H9 (cell line): ENCODE data around the gene CCDC190. TPM values are rescaled to one million over a fixed set of nuclear protein-coding genes. Genes with fewer than 3 reads are reported as not detected.
A peak's percentile ranks its signal among the peaks of the same experiment; 100 is the strongest.

Source experiments
- DNase-seq: peaks from one replicate; pipeline ENCODE4 v3.0.0-alpha.2; 2017
- H2AFZ ChIP-seq: one replicate; pipeline ENCODE4 v1.6.1; 2013; ENCODE audit warnings: mild to moderate bottlenecking, low read length, control low read depth, moderate library complexity
- H2AK5ac ChIP-seq: 2 replicates; pipeline ENCODE4 v1.6.1; 2013; ENCODE audit warnings: low read length, control low read depth, mixed read lengths; ENCODE audit not compliant: insufficient read length
- H2BK120ac ChIP-seq: one replicate; pipeline ENCODE4 v1.6.1; 2013; ENCODE audit warnings: low read depth, mild to moderate bottlenecking, low read length, control low read depth, inconsistent platforms; ENCODE audit not compliant: poor library complexity, severe bottlenecking
- H2BK12ac ChIP-seq: 2 replicates; pipeline ENCODE4 v1.6.1; 2013; ENCODE audit warnings: low read length, control low read depth, mixed read lengths, low read depth; ENCODE audit not compliant: insufficient read length
- H2BK15ac ChIP-seq: 2 replicates; pipeline ENCODE4 v1.6.1; 2013; ENCODE audit warnings: low read depth, low read length, control low read depth
- H2BK20ac ChIP-seq: one replicate; pipeline ENCODE4 v1.6.1; 2013; ENCODE audit warnings: low read depth, mild to moderate bottlenecking, low read length, control low read depth, inconsistent platforms; ENCODE audit not compliant: poor library complexity, severe bottlenecking
- H2BK5ac ChIP-seq: 2 replicates; pipeline ENCODE4 v1.6.1; 2013; ENCODE audit warnings: low read length, control low read depth, mixed read lengths; ENCODE audit not compliant: insufficient read length
- H3K14ac ChIP-seq: 2 replicates; pipeline ENCODE4 v1.6.1; 2013; ENCODE audit warnings: low read length, control low read depth; ENCODE audit not compliant: insufficient read depth
- H3K18ac ChIP-seq: 2 replicates; pipeline ENCODE4 v1.6.1; 2013; ENCODE audit warnings: low read depth, mild to moderate bottlenecking, mixed read lengths, low read length, control low read depth; ENCODE audit not compliant: insufficient read length
- H3K23ac ChIP-seq: 2 replicates; pipeline ENCODE4 v1.6.1; 2013; ENCODE audit warnings: low read length, control low read depth, mixed read lengths, low read depth; ENCODE audit not compliant: insufficient read length
- H3K23me2 ChIP-seq: 2 replicates; pipeline ENCODE4 v1.6.1; 2013; ENCODE audit warnings: low read depth, mild to moderate bottlenecking, mixed read lengths, low read length, control low read depth; ENCODE audit not compliant: insufficient read length, poor library complexity, severe bottlenecking
- H3K27ac ChIP-seq: 2 replicates; pipeline ENCODE4 v1.5.1; 2013; ENCODE audit warnings: low read length, control low read depth, mixed read lengths, low read depth; ENCODE audit not compliant: insufficient read length
- H3K27me3 ChIP-seq: 2 replicates; pipeline ENCODE4 v1.6.1; 2013; ENCODE audit warnings: low read length, control low read depth, inconsistent platforms; ENCODE audit not compliant: insufficient read depth
- H3K4ac ChIP-seq: 2 replicates; pipeline ENCODE4 v1.6.1; 2013; ENCODE audit warnings: low read depth, mild to moderate bottlenecking, control low read depth, inconsistent platforms, low read length, moderate library complexity
- H3K4me1 ChIP-seq: 2 replicates; pipeline ENCODE4 v1.6.1; 2013; ENCODE audit warnings: low read length, control low read depth, inconsistent platforms; ENCODE audit not compliant: insufficient read depth
- H3K4me2 ChIP-seq: 2 replicates; pipeline ENCODE4 v1.6.1; 2013; ENCODE audit warnings: low read length, control low read depth, mixed read lengths; ENCODE audit not compliant: insufficient read length, insufficient read depth
- H3K56ac ChIP-seq: 2 replicates; pipeline ENCODE4 v1.6.1; 2013; ENCODE audit warnings: low read depth, mild to moderate bottlenecking, mixed read lengths, low read length, control low read depth; ENCODE audit not compliant: insufficient read length
- H3K79me1 ChIP-seq: 2 replicates; pipeline ENCODE4 v1.6.1; 2013; ENCODE audit warnings: low read depth, mild to moderate bottlenecking, moderate library complexity, low read length, control low read depth, inconsistent platforms; ENCODE audit not compliant: insufficient read depth, poor library complexity, severe bottlenecking
- H3K79me2 ChIP-seq: 2 replicates; pipeline ENCODE4 v1.6.1; 2013; ENCODE audit warnings: low read length, control low read depth, inconsistent platforms; ENCODE audit not compliant: insufficient read depth
- H3K9ac ChIP-seq: 2 replicates; pipeline ENCODE4 v1.6.1; 2013; ENCODE audit warnings: low read length, control low read depth, mixed read lengths; ENCODE audit not compliant: insufficient read length; ENCODE audit errors: extremely low read depth
- H3K9me3 ChIP-seq: one replicate; pipeline ENCODE4 v1.6.1; 2013; ENCODE audit warnings: low read depth, low read length, inconsistent platforms; ENCODE audit not compliant: control insufficient read depth
- H3T11ph ChIP-seq: one replicate; pipeline ENCODE4 v1.6.1; 2013; ENCODE audit warnings: mild to moderate bottlenecking, low read length, control low read depth, inconsistent platforms
- H4K20me1 ChIP-seq: one replicate; pipeline ENCODE4 v1.6.1; 2013; ENCODE audit not compliant: control insufficient read depth, insufficient read length, insufficient read depth
- H4K5ac ChIP-seq: 2 replicates; pipeline ENCODE4 v1.6.1; 2013; ENCODE audit warnings: low read depth, mild to moderate bottlenecking, mixed read lengths, low read length, control low read depth; ENCODE audit not compliant: insufficient read length
- H4K8ac ChIP-seq: replicated peaks from 2 replicates; pipeline ENCODE4 v1.6.1; 2013; ENCODE audit warnings: low read length, control low read depth, mixed read lengths, low read depth; ENCODE audit not compliant: insufficient read length
- H4K91ac ChIP-seq: 2 replicates; pipeline ENCODE4 v1.6.1; 2013; ENCODE audit warnings: low read depth, mild to moderate bottlenecking, moderate library complexity, mixed read lengths, low read length, control low read depth; ENCODE audit not compliant: insufficient read length
- H3K27ac Mint-ChIP-seq, 3 experiments: 2 replicates in 2 of 3; 3 replicates in 1 of 3; pipeline ENCODE4 v1.8.0; 2020 to 2021; ENCODE audit warnings: mixed read lengths in 3 of 3, mild to moderate bottlenecking in 1 of 3, moderate library complexity in 1 of 3
- H3K27me3 Mint-ChIP-seq: 2 replicates; pipeline ENCODE4 v1.8.0; 2021; ENCODE audit warnings: low read depth, mild to moderate bottlenecking, moderate library complexity, mixed read lengths
- H3K36me3 Mint-ChIP-seq, 3 experiments: 2 replicates in 2 of 3; 3 replicates in 1 of 3; pipeline ENCODE4 v1.8.0; 2020 to 2021; ENCODE audit warnings: low read depth in 3 of 3, mixed read lengths in 3 of 3; ENCODE audit not compliant: insufficient read depth in 1 of 3
- H3K4me1 Mint-ChIP-seq, 2 experiments: 2 replicates each; pipeline ENCODE4 v1.8.0; 2020; ENCODE audit warnings: mixed read lengths in 2 of 2
- H3K4me3 Mint-ChIP-seq, 2 experiments: 2 replicates in 1 of 2; 3 replicates in 1 of 2; pipeline ENCODE4 v1.8.0; 2020 to 2021; ENCODE audit warnings: mild to moderate bottlenecking in 2 of 2, mixed read lengths in 2 of 2, moderate library complexity in 1 of 2
- H3K9me3 Mint-ChIP-seq, 2 experiments: 2 replicates in 1 of 2; 3 replicates in 1 of 2; pipeline ENCODE4 v1.8.0; 2020; ENCODE audit warnings: mild to moderate bottlenecking in 2 of 2, mixed read lengths in 2 of 2, moderate library complexity in 1 of 2
- CTCF ChIP-seq: fragments of 200-600 bp; sonication (generic); conservative IDR thresholded peaks from 3 replicates; pipeline ENCODE4 v1.8.0; 2021; ENCODE audit warnings: antibody characterized with exemption, mild to moderate bottlenecking
- WGBS: extraction: QIAGEN DNeasy Blood & Tissue Kit; methylation state at CpG from one replicate; pipeline ENCODE4 v1.1.7; 2013; ENCODE audit warnings: missing lambda C conversion rate, low lambda C conversion rate, mixed read lengths; ENCODE audit not compliant: insufficient read length; ENCODE audit errors: extremely low coverage; 5-methylcytosine and 5-hydroxymethylcytosine counted together
- long read RNA-seq: library from polyadenylated mRNA; unstranded; transcript quantifications from one replicate; pipeline ENCODE4 v2.0.0, GENCODE V29; 2020
- total RNA-seq: library from RNA; stranded (reverse); gene quantifications from 2 replicates; pipeline ENCODE4 v1.2.1, GENCODE V29; 2021

CCDC190 gene
- total RNA-seq: not detected in 2 replicates
- long read RNA-seq: 0 reads

- no peaks in the 10 kb centered on the region for H3K9me3 ChIP-seq
- no peak within 1 kb of the TSS for H4K91ac ChIP-seq
- H3K4ac ChIP-seq: no peak within 1 kb of the TSS
- no peak within 1 kb of the TSS; a peak in 1 of 5 replicates for H3K4me3 Mint-ChIP-seq
- peaks cover 0 to 8% of the 10 kb centered on the region in 2 experiments for H3K4me1 Mint-ChIP-seq
- H2BK12ac ChIP-seq: no peak within 1 kb of the TSS
- peaks cover 0 to 4% of the 10 kb centered on the region in 2 experiments; a peak in 1 of 5 replicates for H3K9me3 Mint-ChIP-seq
- H3K79me1 ChIP-seq: no peaks in the 10 kb centered on the region
- no peaks in the 10 kb centered on the region for H3K27me3 Mint-ChIP-seq
- H4K5ac ChIP-seq: no peak within 1 kb of the TSS
- DNase-seq: peak; percentile 31
- H2AFZ ChIP-seq: peak within 1 kb of the TSS; percentile 19
- H2BK20ac ChIP-seq: no peak within 1 kb of the TSS
- no peaks in the 10 kb centered on the region for H3K27me3 ChIP-seq
- H3K9ac ChIP-seq: no peak within 1 kb of the TSS
- no peak within 1 kb of the TSS for H2BK120ac ChIP-seq
- H3K79me2 ChIP-seq: no peaks in the 10 kb centered on the region
- no peak within 1 kb of the TSS for H3K56ac ChIP-seq
- H3K27ac Mint-ChIP-seq: no peak within 1 kb of the TSS
- H3K14ac ChIP-seq: no peak within 1 kb of the TSS
- H3K23me2 ChIP-seq: no peaks in the 10 kb centered on the region
- H2AK5ac ChIP-seq: no peak within 1 kb of the TSS
- no peak within 1 kb of the TSS for H3T11ph ChIP-seq
- no peaks in the 10 kb centered on the region for H4K20me1 ChIP-seq
- TF ChIP-seq CTCF: no peak
- H3K4me2 ChIP-seq: no peak within 1 kb of the TSS
- H4K8ac ChIP-seq: no peak within 1 kb of the TSS
- H3K18ac ChIP-seq: no peak within 1 kb of the TSS
- H3K4me1 ChIP-seq: no peaks in the 10 kb centered on the region
- H3K36me3 Mint-ChIP-seq: no peaks in the 10 kb centered on the region
- H3K23ac ChIP-seq: no peak within 1 kb of the TSS
- no peak within 1 kb of the TSS for H2BK5ac ChIP-seq
- no peak within 1 kb of the TSS for H3K27ac ChIP-seq
- H2BK15ac ChIP-seq: no peak within 1 kb of the TSS
- WGBS: no CpG with 5 or more reads among the region's 4 CpGs
These were observed at the start of gene CCDC190 for GRCh38 chr1:162861101-162861500. Gene CCDC190 (minus strand): TSS chr1:162861175. CDS start chr1:162859646, 1,529 bp downstream.
